ENCODE data around the gene KRT79. TPM values are rescaled to one million over a fixed set of nuclear protein-coding genes. Genes with fewer than 3 reads are reported as not detected.
A peak's percentile ranks its signal among the peaks of the same experiment; 100 is the strongest.
"Not testable (repeated sequence)": the region's sequence is repeated elsewhere in the genome, so short reads cannot be mapped to it uniquely, and the experiment has no call there.

Gene KRT79
- total and polyA plus RNA-seq, 8 donors = 0.32 to 0.58 TPM; not detected in 6

GRCh38 chr12:52857500-52857899, 23.4 kb upstream of the KRT79 start:
- no peak for DNase-seq
- no peak for TF ChIP-seq CTCF (IDR thresholded peaks at IDR 0.05)
- Histone ChIP-seq H3K9me3 (no peaks in the 10 kb centered on the region), H3K4me1 (no peaks in the 10 kb centered on the region), H3K36me3 (no peaks in the 10 kb centered on the region), H3K27ac (no peak overlapping the region), H3K27me3 (peaks cover 0 to 22% of the 10 kb centered on the region in 2 donors), H3K4me3 (no peak overlapping the region)
- ATAC-seq = no peak
- intact Hi-C loops (cut with DNase I) = no loop called here

GRCh38 chr12:52856787-52857186, 22.7 kb upstream of the KRT79 start:
- intact Hi-C loops (cut with DNase I) = no loop called here
- DNase-seq (no peak), ATAC-seq (no peak)
- Histone ChIP-seq H3K4me1 (no peaks in the 10 kb centered on the region), H3K9me3 (no peaks in the 10 kb centered on the region), H3K4me3 (no peak overlapping the region), H3K27ac (no peak overlapping the region), H3K27me3 (peaks cover 0 to 23% of the 10 kb centered on the region in 2 donors), H3K36me3 (no peaks in the 10 kb centered on the region)
- no peak for TF ChIP-seq CTCF (IDR thresholded peaks at IDR 0.05)

GRCh38 chr12:52856077-52856476, 22.0 kb upstream of the KRT79 start:
- ATAC-seq; intact Hi-C loops (cut with DNase I); H3K9me3 ChIP-seq; H3K27ac ChIP-seq; H3K4me1 ChIP-seq; H3K4me3 ChIP-seq; H3K36me3 ChIP-seq: not testable (repeated sequence)
- peaks cover 0 to 30% of the 10 kb centered on the region in 2 donors for H3K27me3 ChIP-seq
- peak in 1 of 4 donors; percentile 9 for DNase-seq

GRCh38 chr12:52851787-52852186, 17.7 kb upstream of the KRT79 start:
- intact Hi-C loops (cut with DNase I) = no loop called here
- H3K4me3 ChIP-seq = no peak overlapping the region
- TF ChIP-seq CTCF (IDR thresholded peaks at IDR 0.05) = no peak
- DNase-seq (no peak), ATAC-seq (no peak)
- H3K9me3 ChIP-seq = no peaks in the 10 kb centered on the region
- no peaks in the 10 kb centered on the region for H3K36me3 ChIP-seq
- H3K27me3 ChIP-seq = peaks cover 0 to 52% of the 10 kb centered on the region in 2 donors
- no peaks in the 10 kb centered on the region for H3K4me1 ChIP-seq
- no peak overlapping the region for H3K27ac ChIP-seq

- intact Hi-C loops (cut with DNase I) = no loop called here
- H3K9me3 ChIP-seq = no peaks in the 10 kb centered on the region
- no peak for DNase-seq
- TF ChIP-seq CTCF (IDR thresholded peaks at IDR 0.05) = no peak
- no peak overlapping the region for H3K4me3 ChIP-seq
- H3K27ac ChIP-seq = no peak overlapping the region
- no peaks in the 10 kb centered on the region for H3K36me3 ChIP-seq
- peaks cover 0 to 50% of the 10 kb centered on the region in 2 donors for H3K27me3 ChIP-seq
- no peaks in the 10 kb centered on the region for H3K4me1 ChIP-seq
- no peak for ATAC-seq
Observed at GRCh38 chr12:52850681-52851080, 16.6 kb upstream of the KRT79 start.

GRCh38 chr12:52849511-52849910, 15.4 kb upstream of the KRT79 start:
- H3K27me3 ChIP-seq = peaks cover 0 to 50% of the 10 kb centered on the region in 2 donors

More at GRCh38 chr12:52849511-52849910, 15.4 kb upstream of the KRT79 start:
- no peaks in the 10 kb centered on the region for H3K36me3 ChIP-seq
- H3K27ac ChIP-seq = no peak overlapping the region
- H3K9me3 ChIP-seq = no peaks in the 10 kb centered on the region
- DNase-seq = no peak
- no peaks in the 10 kb centered on the region for H3K4me1 ChIP-seq
- intact Hi-C loops (cut with DNase I) = no loop called here
- H3K4me3 ChIP-seq = no peak overlapping the region
- ATAC-seq = no peak
- TF ChIP-seq CTCF (IDR thresholded peaks at IDR 0.05) = no peak
